Osteocyte (in vitro differentiated cells): ENCODE data around the gene ADGRB2. TPM values are rescaled to one million over a fixed set of nuclear protein-coding genes. Genes with fewer than 3 reads are reported as not detected.

Experiments used
- DNase-seq: peaks from one replicate; pipeline ENCODE4 v3.0.0; 2021; ENCODE audit warnings: mixed read lengths; ENCODE audit not compliant: unreplicated experiment; ENCODE audit errors: extremely low spot score
- H3K27ac Mint-ChIP-seq: one replicate; pipeline ENCODE4 v1.8.0; 2021; ENCODE audit warnings: mild to moderate bottlenecking, mixed read lengths; ENCODE audit not compliant: unreplicated experiment
- H3K27me3 Mint-ChIP-seq: one replicate; pipeline ENCODE4 v1.8.0; 2021; ENCODE audit warnings: mixed read lengths; ENCODE audit not compliant: unreplicated experiment
- H3K36me3 Mint-ChIP-seq: one replicate; pipeline ENCODE4 v1.8.0; 2021; ENCODE audit warnings: mixed read lengths; ENCODE audit not compliant: unreplicated experiment
- H3K4me1 Mint-ChIP-seq: one replicate; pipeline ENCODE4 v1.8.0; 2021; ENCODE audit warnings: mixed read lengths; ENCODE audit not compliant: unreplicated experiment
- H3K4me3 Mint-ChIP-seq: one replicate; pipeline ENCODE4 v1.8.0; 2021; ENCODE audit warnings: mild to moderate bottlenecking, moderate library complexity, mixed read lengths; ENCODE audit not compliant: unreplicated experiment
- H3K9me3 Mint-ChIP-seq: one replicate; pipeline ENCODE4 v1.8.0; 2021; ENCODE audit warnings: mixed read lengths; ENCODE audit not compliant: unreplicated experiment
- total RNA-seq: library from RNA; stranded (reverse); gene quantifications from 2 replicates; pipeline ENCODE4 v1.2.1, GENCODE V29; 2021
- TF ChIP-seq, protein P1 (sequence below): fragments of 200-600 bp; sonication (generic); IDR thresholded peaks from 2 replicates; pipeline ENCODE4 v1.5.0; 2021; ENCODE audit warnings: antibody characterized with exemption, mild to moderate bottlenecking, moderate library complexity

The ADGRB2 gene
- total RNA-seq, 1 donor from 2014 or later: 8.2 TPM

GRCh38 chr1:31792116-31792515 is 28.0 kb upstream of the ADGRB2 start:
- H3K27me3 Mint-ChIP-seq: no peaks in the 10 kb centered on the region
- TF ChIP-seq, protein P1, sequence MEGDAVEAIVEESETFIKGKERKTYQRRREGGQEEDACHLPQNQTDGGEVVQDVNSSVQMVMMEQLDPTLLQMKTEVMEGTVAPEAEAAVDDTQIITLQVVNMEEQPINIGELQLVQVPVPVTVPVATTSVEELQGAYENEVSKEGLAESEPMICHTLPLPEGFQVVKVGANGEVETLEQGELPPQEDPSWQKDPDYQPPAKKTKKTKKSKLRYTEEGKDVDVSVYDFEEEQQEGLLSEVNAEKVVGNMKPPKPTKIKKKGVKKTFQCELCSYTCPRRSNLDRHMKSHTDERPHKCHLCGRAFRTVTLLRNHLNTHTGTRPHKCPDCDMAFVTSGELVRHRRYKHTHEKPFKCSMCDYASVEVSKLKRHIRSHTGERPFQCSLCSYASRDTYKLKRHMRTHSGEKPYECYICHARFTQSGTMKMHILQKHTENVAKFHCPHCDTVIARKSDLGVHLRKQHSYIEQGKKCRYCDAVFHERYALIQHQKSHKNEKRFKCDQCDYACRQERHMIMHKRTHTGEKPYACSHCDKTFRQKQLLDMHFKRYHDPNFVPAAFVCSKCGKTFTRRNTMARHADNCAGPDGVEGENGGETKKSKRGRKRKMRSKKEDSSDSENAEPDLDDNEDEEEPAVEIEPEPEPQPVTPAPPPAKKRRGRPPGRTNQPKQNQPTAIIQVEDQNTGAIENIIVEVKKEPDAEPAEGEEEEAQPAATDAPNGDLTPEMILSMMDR: no peak
- DNase-seq: no peak
- H3K9me3 Mint-ChIP-seq: no peaks in the 10 kb centered on the region
- no peaks in the 10 kb centered on the region for H3K36me3 Mint-ChIP-seq
- no peak overlapping the region for H3K27ac Mint-ChIP-seq
- H3K4me1 Mint-ChIP-seq: peaks cover 14% of the 10 kb centered on the region
- H3K4me3 Mint-ChIP-seq: no peak overlapping the region

DNA sequence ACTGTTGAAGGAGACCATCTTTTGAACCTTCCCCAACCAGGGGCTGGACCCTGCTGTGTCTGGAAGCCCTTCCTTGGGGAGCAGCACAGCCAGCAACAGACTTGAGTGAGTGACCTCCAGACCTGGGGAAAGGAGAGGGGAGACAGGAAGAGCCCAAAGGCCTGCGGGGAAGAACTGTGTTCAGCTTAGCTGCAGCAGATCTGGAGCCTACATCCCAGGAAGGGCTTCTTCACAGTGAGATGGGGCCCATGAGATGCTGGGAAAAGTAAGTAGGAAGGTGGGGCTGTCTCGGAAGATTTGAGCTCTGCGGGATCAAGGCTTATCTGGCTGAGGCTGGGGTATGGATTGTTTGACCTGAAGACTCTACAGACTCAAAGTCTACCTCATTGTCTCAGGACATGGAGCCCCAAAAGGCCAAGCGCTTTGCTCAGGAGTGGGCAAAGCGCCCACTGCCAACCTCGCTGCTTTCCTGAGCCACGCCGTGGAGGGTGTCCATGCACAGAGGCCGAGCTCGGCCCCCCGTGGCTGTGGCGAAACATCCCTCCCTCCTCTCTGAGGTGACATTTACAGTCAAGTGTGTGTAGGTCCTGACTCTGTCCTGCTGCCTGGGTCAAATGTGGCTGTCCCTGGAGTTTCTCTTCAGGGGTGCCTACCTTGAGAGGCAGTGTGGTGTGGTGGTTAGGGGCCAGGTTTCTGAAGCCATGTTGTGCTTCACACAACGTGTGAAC is 27.2 kb upstream of the ADGRB2 start:
- no peaks in the 10 kb centered on the region for H3K27me3 Mint-ChIP-seq
- no peaks in the 10 kb centered on the region for H3K36me3 Mint-ChIP-seq
- TF ChIP-seq, protein P1: no peak
- no peak overlapping the region for H3K27ac Mint-ChIP-seq
- H3K9me3 Mint-ChIP-seq: no peaks in the 10 kb centered on the region
- DNase-seq: no peak
- H3K4me1 Mint-ChIP-seq: peaks cover 11% of the 10 kb centered on the region
- no peak overlapping the region for H3K4me3 Mint-ChIP-seq

DNA sequence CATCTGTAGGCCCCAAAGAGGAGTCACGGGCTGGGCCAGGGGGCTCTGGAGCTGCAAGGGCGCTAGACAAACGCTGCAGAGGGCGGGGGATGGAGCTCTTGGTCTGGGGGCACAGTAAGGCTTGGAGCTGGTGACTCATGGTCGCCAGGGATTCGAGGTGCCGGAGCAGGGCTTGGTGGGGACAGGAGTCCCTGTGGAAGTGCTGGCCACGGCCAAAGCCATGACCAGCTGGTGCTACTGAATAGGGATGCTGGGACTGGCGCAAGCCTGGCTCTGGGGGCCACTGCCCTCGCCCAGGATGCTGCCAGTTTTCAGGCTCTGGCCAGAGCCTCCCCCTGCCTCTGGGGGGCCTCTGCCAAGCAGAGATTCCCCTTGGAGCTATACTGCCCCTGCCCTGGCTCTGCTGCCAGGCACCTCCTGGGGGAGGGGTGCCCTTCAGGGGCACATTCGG is 26.5 kb upstream of the ADGRB2 start:
- Mint-ChIP-seq H3K27ac (no peak overlapping the region), H3K4me1 (peaks cover 7% of the 10 kb centered on the region), H3K27me3 (no peaks in the 10 kb centered on the region), H3K36me3 (no peaks in the 10 kb centered on the region), H3K4me3 (no peak overlapping the region), H3K9me3 (no peaks in the 10 kb centered on the region)
- no peak for DNase-seq
- TF ChIP-seq, protein P1: no peak

GRCh38 chr1:31790140-31790539 is 26.0 kb upstream of the ADGRB2 start:
- H3K27me3 Mint-ChIP-seq: no peaks in the 10 kb centered on the region
- peaks cover 7% of the 10 kb centered on the region for H3K4me1 Mint-ChIP-seq
- TF ChIP-seq, protein P1: no peak

GRCh38 chr1:31789259-31790065 is 25.3 kb upstream of the ADGRB2 start:
- peak overlapping the region; percentile 82 for H3K4me3 Mint-ChIP-seq
- H3K4me1 Mint-ChIP-seq: peaks cover 7% of the 10 kb centered on the region
- peak; percentile 98 for DNase-seq
- TF ChIP-seq, protein P1: peak; percentile 84
- H3K9me3 Mint-ChIP-seq: no peaks in the 10 kb centered on the region
- no peaks in the 10 kb centered on the region for H3K36me3 Mint-ChIP-seq
- H3K27me3 Mint-ChIP-seq: no peaks in the 10 kb centered on the region
- H3K27ac Mint-ChIP-seq: no peak overlapping the region

More at GRCh38 chr1:31790140-31790539, 26.0 kb upstream of the ADGRB2 start:
- Mint-ChIP-seq H3K9me3 (no peaks in the 10 kb centered on the region), H3K27ac (no peak overlapping the region), H3K4me3 (no peak overlapping the region), H3K36me3 (no peaks in the 10 kb centered on the region)
- DNase-seq: no peak
